NT2/D1 (cell line): ENCODE results near the gene C22orf15.

Experiments used
- YY1 ChIP-seq: IDR thresholded peaks from 2 replicates; pipeline ENCODE4 v1.6.1; 2011; ENCODE audit not compliant: insufficient read length, insufficient read depth
- ZNF274 ChIP-seq: IDR thresholded peaks from 2 replicates; pipeline ENCODE4 v1.6.1; 2011; ENCODE audit warnings: mild to moderate bottlenecking, low read depth, low read length

DNA sequence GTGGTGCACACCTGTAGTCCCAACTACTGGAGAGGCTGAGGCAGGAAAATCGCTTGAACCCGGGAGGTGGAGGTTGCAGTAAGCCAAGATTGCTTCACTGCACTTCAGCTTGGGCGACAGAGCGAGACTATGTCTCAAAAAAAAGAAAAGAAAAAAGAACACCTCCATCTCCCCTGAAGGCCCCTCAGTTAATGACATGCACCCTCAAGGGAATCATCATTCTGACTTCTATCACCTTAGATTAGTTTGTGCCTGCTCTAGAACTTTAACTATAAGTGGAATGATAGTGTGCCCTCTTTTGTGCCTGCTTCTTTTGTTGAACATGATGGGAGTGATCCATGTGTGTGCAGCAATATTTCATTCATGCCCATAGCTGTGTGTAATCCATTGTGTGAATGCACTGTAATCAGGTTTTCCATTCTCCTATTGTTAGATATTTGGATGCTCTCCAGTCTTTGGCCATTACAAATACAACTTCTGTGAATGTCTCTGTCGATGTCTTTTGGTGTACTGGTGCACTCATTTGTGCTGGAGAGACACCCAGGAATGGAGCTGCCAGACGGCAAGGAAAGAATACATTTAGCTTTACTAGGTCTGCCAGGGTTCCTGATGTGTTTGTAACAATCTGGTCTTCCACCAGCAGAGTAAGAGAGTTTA is 7.7 kb upstream of the C22orf15 start:
- TF ChIP-seq ZNF274 (no peak), YY1 (no peak)
